RCC 7860 (cell line): Measurements from ENCODE around the gene CIAPIN1.
"Not testable (repeated sequence)": the region's sequence is repeated elsewhere in the genome, so short reads cannot be mapped to it uniquely, and the experiment has no call there.

ENCODE experiments used
- DNase-seq: peaks from one replicate; pipeline ENCODE4 v3.0.0-alpha.2; 2015; ENCODE audit warnings: low spot score
- FAIRE-seq: peaks from 2 replicates; lab custom pipeline; 2012; peaks lifted over from hg19 to GRCh38; lab: Jason Lieb, UNC

CIAPIN1 gene

GRCh38 chr16:57444711-57445110 lies 2.5 kb downstream of the CIAPIN1 start:
- DNase-seq (no peak), FAIRE-seq (no peak)

- not testable (repeated sequence) for FAIRE-seq, DNase-seq
Observed at GRCh38 chr16:57440551-57440950, 6.6 kb downstream of the CIAPIN1 start.

DNA sequence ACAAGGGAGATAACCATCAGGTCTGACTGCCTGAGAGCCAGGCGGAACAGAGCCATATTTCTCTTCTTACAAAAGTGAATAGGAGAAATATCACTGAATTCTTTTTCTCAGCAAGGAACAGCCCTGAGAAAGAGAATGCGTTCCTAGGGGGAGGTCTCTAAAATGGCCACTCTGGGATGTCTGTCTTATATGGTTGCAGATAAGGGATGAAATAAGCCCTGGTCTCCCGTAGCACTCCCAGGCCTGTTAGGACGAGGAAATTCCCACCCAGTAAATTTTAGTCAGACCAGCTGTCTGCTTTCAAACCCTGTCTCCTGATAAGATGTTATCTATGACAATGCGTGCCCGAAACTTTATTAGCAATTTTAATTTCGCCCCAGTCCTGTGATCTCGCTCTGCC lies 7.2 kb downstream of the CIAPIN1 start:
- DNase-seq, FAIRE-seq: not testable (repeated sequence)

GRCh38 chr16:57435838-57436237 lies 11.3 kb downstream of the CIAPIN1 start:
- FAIRE-seq = no peak
- no peak for DNase-seq

GRCh38 chr16:57434003-57434402 lies 13.2 kb downstream of the CIAPIN1 start:
- no peak for FAIRE-seq
- DNase-seq = no peak

- no peak for FAIRE-seq
- DNase-seq = no peak
Observed at GRCh38 chr16:57432989-57433388, 14.2 kb downstream of the CIAPIN1 start.

DNA sequence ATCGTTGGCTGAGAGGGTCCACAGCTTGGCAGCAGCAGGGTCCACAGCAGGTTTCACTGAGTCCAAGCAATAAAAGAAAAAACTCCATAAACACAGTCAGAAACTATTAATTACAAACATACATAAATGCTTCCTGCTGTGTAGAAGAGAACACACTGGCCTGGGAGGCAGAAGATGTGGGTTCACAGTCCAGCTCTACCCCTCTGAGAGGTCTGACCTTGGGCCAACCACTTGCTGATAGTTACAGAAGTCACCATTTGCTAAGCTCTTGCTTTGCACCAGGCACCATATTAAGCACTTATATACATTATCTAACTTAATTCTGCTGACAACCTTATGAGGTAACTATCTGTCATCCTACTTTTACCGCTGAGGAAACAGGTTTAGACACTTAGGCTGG lies 14.7 kb downstream of the CIAPIN1 start:
- FAIRE-seq (no peak), DNase-seq (no peak)

GRCh38 chr16:57430955-57431354 lies 16.2 kb downstream of the CIAPIN1 start:
- DNase-seq (no peak), FAIRE-seq (no peak)

DNA sequence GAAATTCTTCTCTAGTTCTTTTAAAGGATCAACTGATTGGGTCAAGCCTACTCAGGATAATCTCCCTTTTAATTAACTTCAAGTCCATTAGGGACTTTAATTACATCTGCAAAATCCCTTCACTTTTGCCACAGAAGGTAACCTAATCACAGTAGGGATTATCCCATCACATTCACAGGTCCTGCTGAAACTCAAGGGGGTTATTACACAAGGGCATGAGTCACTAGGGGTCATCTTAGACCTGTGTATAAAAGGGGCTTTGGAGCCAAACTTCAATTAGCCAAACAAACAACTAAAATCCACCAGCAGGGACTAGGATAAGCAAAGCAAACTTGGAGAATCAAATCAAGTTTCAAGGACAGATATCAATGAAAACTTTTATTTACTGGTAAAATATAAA lies 19.4 kb downstream of the CIAPIN1 start:
- DNase-seq = no peak
- no peak for FAIRE-seq

DNA sequence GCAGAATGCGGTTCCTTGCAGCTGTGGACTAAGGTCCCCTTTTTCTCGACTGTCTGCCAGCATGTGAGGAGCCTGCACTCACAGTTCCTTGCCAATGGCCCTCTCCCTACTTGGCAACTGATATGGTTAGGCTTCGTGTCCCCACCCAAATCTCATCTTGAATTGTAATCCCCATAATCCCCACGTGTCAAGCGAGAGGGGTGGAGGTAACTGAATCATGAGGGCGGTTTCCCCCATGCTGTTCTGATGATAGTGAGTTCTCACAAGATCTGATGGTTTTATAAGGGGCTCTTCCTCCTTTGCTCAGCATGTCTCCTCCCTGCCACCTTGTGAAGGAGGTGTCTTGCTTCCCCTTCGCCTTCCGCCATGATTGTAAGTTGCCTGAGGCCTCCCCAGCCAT lies 19.9 kb downstream of the CIAPIN1 start:
- FAIRE-seq (no peak), DNase-seq (no peak)

DNA sequence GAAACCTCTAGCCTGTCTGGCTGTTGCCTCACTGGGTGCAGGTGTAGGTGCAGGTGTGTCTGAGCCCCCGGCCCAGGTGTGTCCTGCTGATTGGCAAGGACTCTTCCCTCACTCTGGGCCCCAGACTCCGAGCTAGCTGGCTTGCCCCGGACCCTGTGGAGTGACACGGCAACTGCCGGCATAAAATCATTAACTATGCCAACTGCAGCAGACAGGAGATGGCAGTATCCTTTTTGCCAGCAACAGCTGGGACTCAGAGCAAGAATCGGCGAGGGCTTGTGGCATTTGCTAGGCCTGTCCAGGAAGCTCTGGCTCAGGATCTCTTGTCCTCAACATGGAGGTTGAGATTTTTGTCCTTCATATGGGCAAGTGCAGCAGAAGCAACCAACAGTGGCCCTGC lies 20.8 kb downstream of the CIAPIN1 start:
- no peak for DNase-seq
- no peak for FAIRE-seq

- DNase-seq = no peak
- FAIRE-seq = no peak
Observed at GRCh38 chr16:57424583-57424982, 22.6 kb downstream of the CIAPIN1 start.

- no peak for DNase-seq
- no peak for FAIRE-seq
Observed at GRCh38 chr16:57423152-57423551, 24.0 kb downstream of the CIAPIN1 start.

DNA sequence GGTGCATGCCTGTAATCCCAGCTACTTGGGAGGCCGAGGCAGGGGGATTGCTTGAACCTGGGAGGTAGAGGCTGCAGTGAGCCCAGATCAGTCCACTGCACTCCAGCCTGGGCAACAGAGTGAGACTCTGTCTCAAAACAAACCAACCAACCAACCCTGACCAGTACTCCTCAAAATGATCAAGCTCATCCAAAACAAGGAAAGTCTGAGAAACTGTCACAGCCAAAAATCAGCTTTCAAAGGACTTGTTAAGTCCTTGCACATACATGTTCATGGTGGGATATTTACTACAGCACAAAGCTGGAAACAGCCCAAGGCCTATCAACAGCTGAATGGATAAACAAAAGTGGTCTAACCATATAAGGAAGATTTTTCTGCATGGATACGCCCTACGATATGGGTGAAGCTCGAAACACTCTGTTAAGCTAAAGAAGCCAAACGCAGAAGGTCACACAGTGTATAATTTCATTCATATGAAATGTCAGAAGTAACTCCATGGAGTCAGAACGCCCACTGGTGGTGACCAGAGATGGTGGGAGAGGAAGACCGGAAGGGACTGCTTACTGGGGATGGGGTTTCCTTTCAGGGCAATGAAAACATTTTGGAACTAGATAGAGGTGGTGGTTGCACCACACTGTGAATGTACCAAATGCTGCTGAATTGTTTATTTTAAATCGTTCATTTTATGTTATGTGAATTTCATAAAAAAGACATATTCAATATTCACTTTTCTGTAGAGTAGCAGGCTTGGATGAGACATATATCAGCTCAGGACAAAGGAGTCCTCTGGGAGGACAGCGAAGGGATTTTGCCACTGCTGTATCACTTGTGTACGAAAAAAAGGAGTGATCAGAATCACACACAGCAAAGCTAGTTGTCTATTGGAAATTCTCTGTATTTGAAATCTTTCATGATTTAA lies 24.9 kb downstream of the CIAPIN1 start:
- FAIRE-seq (no peak), DNase-seq (peak; percentile 32)

GRCh38 chr16:57419506-57419905 lies 27.7 kb downstream of the CIAPIN1 start:
- no peak for DNase-seq
- no peak for FAIRE-seq

- FAIRE-seq = no peak
- no peak for DNase-seq
Observed at GRCh38 chr16:57416084-57416483, 31.1 kb downstream of the CIAPIN1 start.

- FAIRE-seq = no peak
- no peak for DNase-seq
Observed at GRCh38 chr16:57413733-57414132, 33.5 kb downstream of the CIAPIN1 start.

DNA sequence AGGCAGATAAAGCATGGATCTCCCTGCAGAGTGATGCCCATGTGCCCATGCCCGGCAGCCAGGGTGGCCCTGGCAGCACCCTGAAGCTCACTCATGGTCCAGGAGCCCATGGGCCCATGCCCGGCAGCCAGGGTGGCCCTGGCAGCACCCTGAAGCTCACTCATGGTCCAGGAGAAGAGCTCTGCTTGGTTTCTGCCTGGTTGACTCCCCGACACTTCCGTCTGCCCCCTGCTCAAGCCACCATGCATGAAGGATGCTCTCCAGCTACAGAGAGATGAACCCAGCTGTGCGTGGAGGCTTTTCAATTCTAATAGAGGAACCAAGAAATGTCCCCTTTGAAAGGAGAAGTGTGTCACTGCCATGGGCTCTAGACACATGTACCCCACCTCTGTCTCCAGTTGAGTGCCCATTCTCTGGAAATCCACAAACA lies 33.9 kb downstream of the CIAPIN1 start:
- no peak for FAIRE-seq

GRCh38 chr16:57412584-57412983 lies 34.6 kb downstream of the CIAPIN1 start:
- no peak for DNase-seq
- FAIRE-seq = no peak

More for the DNA sequence above, 33.9 kb downstream of the CIAPIN1 start:
- DNase-seq = no peak

- DNase-seq (no peak), FAIRE-seq (no peak)
Observed at GRCh38 chr16:57411362-57411976, 35.7 kb downstream of the CIAPIN1 start.

- DNase-seq = no peak
- FAIRE-seq = no peak
Observed at GRCh38 chr16:57409870-57410587, 37.2 kb downstream of the CIAPIN1 start.
